GM12801 (cell line): ENCODE results near the gene NYNRIN.

Experiments
- CTCF ChIP-seq: IDR thresholded peaks from one replicate; pipeline ENCODE4 v1.5.1; 2011; ENCODE audit warnings: control low read depth; ENCODE audit not compliant: insufficient read length; ENCODE audit errors: extremely low read depth

Gene NYNRIN

GRCh38 chr14:24390701-24391468, 7.9 kb upstream of the NYNRIN start:
- no peak for TF ChIP-seq CTCF

- TF ChIP-seq CTCF: no peak
Measured at GRCh38 chr14:24392325-24393091, 6.3 kb upstream of the NYNRIN start.

- TF ChIP-seq CTCF: no peak
Measured at GRCh38 chr14:24394275-24394674, 4.5 kb upstream of the NYNRIN start.

- TF ChIP-seq CTCF: no peak
Measured at GRCh38 chr14:24395609-24396582, 2.9 kb upstream of the NYNRIN start.

GRCh38 chr14:24397639-24398292, 1.0 kb upstream of the NYNRIN start:
- TF ChIP-seq CTCF: no peak

- TF ChIP-seq CTCF: no peak
Measured at GRCh38 chr14:24398293-24398652, 530 bp upstream of the NYNRIN start.

GRCh38 chr14:24399447-24399822, 632 bp downstream of the NYNRIN start:
- TF ChIP-seq CTCF: no peak
